Esophagus muscularis mucosa (tissue), 4 donors: Measurements from ENCODE around the gene ZSCAN21. TPM values are rescaled to one million over a fixed set of nuclear protein-coding genes. Genes with fewer than 3 reads are reported as not detected.

ENCODE experiments used
- DNase-seq: peaks from one replicate; pipeline ENCODE4 v3.0.0-alpha.2; 2017; ENCODE audit errors: extremely low spot score
- H3K27ac ChIP-seq, 4 donors: fragments of 200-600 bp; sonication (generic); replicated peaks in 1 of 4; 1 replicate in 3 of 4; 2 replicates in 1 of 4; pipeline ENCODE4 v1.5.1; 2016 to 2019; ENCODE audit warnings: mild to moderate bottlenecking in 1 of 4
- H3K27me3 ChIP-seq, 4 donors: fragments of 200-600 bp; sonication (generic); one replicate each; pipeline versions ENCODE4 v1.5.1 to v1.6.0; 2016 to 2019
- H3K36me3 ChIP-seq, 4 donors: fragments of 200-600 bp; sonication (generic); one replicate each; pipeline ENCODE4 v1.5.1; 2016 to 2019
- H3K4me1 ChIP-seq, 4 donors: fragments of 200-600 bp; sonication (generic); one replicate each; pipeline ENCODE4 v1.5.1; 2016 to 2019
- H3K4me3 ChIP-seq, 4 donors: fragments of 200-600 bp; sonication (generic); 1 replicate in 2 of 4; 2 replicates in 2 of 4; pipeline ENCODE4 v1.5.1; 2016 to 2019; ENCODE audit warnings: mild to moderate bottlenecking in 4 of 4, moderate library complexity in 1 of 4
- H3K9me3 ChIP-seq, 4 donors: fragments of 200-600 bp; sonication (generic); 1 replicate in 3 of 4; 2 replicates in 1 of 4; pipeline ENCODE4 v1.5.1; 2016 to 2019
- CTCF ChIP-seq, 3 experiments: fragments of 200-600 bp in 2 of 3; fragments of 450-650 bp in 1 of 3; sonication (generic) in 2 of 3; IDR thresholded peaks; one replicate each; pipeline ENCODE4 v1.5.1; 2017 to 2019; ENCODE audit warnings: antibody characterized with exemption in 3 of 3, mild to moderate bottlenecking in 2 of 3, moderate library complexity in 1 of 3
- EP300 ChIP-seq: sonication (generic); formaldehyde crosslinking; IDR thresholded peaks from one replicate; pipeline ENCODE4 v1.6.1; 2017; ENCODE audit warnings: antibody characterized with exemption
- POLR2A ChIP-seq: fragments of 450-650 bp; IDR thresholded peaks from one replicate; pipeline ENCODE4 v1.6.1; 2017; ENCODE audit warnings: antibody characterized with exemption, moderate library complexity, mild to moderate bottlenecking, low read depth
- POLR2AphosphoS5 ChIP-seq, 2 donors: sonication (generic); formaldehyde crosslinking; IDR thresholded peaks; one replicate each; pipeline ENCODE4 v1.6.1; 2017; ENCODE audit warnings: antibody characterized with exemption in 2 of 2
- WGBS: methylation state at CpG from one replicate; pipeline ENCODE4 v1.1.5; 2018; 5-methylcytosine and 5-hydroxymethylcytosine counted together
- intact Hi-C: fragments of 100-400 bp; cut with DNase I; formaldehyde crosslinking; loops from one replicate; pipeline ENCODE4 v1.15.1; 2023
- total RNA-seq, 4 donors: library from RNA; depleted of rRNA; stranded (reverse); fragments of >200 nt; gene quantifications; one replicate each; pipeline versions ENCODE4 v1.1.0 to v1.2.1, GENCODE V29; 2016

ZSCAN21 gene
- total RNA-seq, 4 donors from 2014 or later: 12.9 to 18.4 (median 16.1) TPM

GRCh38 chr7:100019908-100020307 is 29.7 kb upstream of the ZSCAN21 start:
- H3K27me3 ChIP-seq: no peaks in the 10 kb centered on the region
- no peaks in the 10 kb centered on the region for H3K9me3 ChIP-seq
- H3K36me3 ChIP-seq: peaks cover 17 to 49% (median 27%) of the 10 kb centered on the region in 4 donors
- no peak for DNase-seq
- H3K4me1 ChIP-seq: peaks cover 35 to 73% (median 65%) of the 10 kb centered on the region in 4 donors
- intact Hi-C loops: loop anchor here (5.0 kb wide), 1 partner anchor 32 kb away; no protein-coding TSS in a partner anchor
- H3K27ac ChIP-seq: peak overlapping the region in 2 of 4 donors; percentile 1 to 32
- no peak overlapping the region for H3K4me3 ChIP-seq
- TF ChIP-seq CTCF (IDR thresholded peaks at IDR 0.05) (no peak), EP300 (no peak), POLR2A (no peak), POLR2AphosphoS5 (IDR thresholded peaks at IDR 0.05) (no peak)
- 87% methylated on average over 7 of the region's 7 CpGs for WGBS

- intact Hi-C loops: no loop called here
- peaks cover 32 to 67% (median 59%) of the 10 kb centered on the region in 4 donors for H3K4me1 ChIP-seq
- no peaks in the 10 kb centered on the region for H3K9me3 ChIP-seq
- DNase-seq: no peak
- TF ChIP-seq CTCF (IDR thresholded peaks at IDR 0.05) (no peak), POLR2AphosphoS5 (IDR thresholded peaks at IDR 0.05) (no peak), POLR2A (no peak), EP300 (no peak)
- no peak overlapping the region for H3K4me3 ChIP-seq
- H3K36me3 ChIP-seq: peaks cover 31 to 63% (median 39%) of the 10 kb centered on the region in 4 donors
- H3K27me3 ChIP-seq: no peaks in the 10 kb centered on the region
- WGBS: 90% methylated on average over 3 of the region's 3 CpGs
- H3K27ac ChIP-seq: peak overlapping the region in 1 of 4 donors; percentile 39
Measured at GRCh38 chr7:100021297-100021696, 28.3 kb upstream of the ZSCAN21 start.

- no peaks in the 10 kb centered on the region for H3K9me3 ChIP-seq
- peaks cover 36 to 76% (median 51%) of the 10 kb centered on the region in 4 donors for H3K36me3 ChIP-seq
- TF ChIP-seq EP300 (no peak), CTCF (IDR thresholded peaks at IDR 0.05) (no peak), POLR2A (no peak), POLR2AphosphoS5 (IDR thresholded peaks at IDR 0.05) (no peak)
- H3K27ac ChIP-seq: no peak overlapping the region
- no peak overlapping the region for H3K4me3 ChIP-seq
- no peaks in the 10 kb centered on the region for H3K27me3 ChIP-seq
- no peak for DNase-seq
- WGBS: 73% methylated on average over 5 of the region's 5 CpGs
- intact Hi-C loops: no loop called here
- H3K4me1 ChIP-seq: peaks cover 21 to 54% (median 46%) of the 10 kb centered on the region in 4 donors
Measured at GRCh38 chr7:100022621-100023020, 27.0 kb upstream of the ZSCAN21 start.

- H3K27me3 ChIP-seq: no peaks in the 10 kb centered on the region
- DNase-seq: no peak
- H3K9me3 ChIP-seq: no peaks in the 10 kb centered on the region
- no peak for TF ChIP-seq POLR2A
- TF ChIP-seq EP300: no peak
- no peak for TF ChIP-seq POLR2AphosphoS5 (IDR thresholded peaks at IDR 0.05)
- no peak for TF ChIP-seq CTCF (IDR thresholded peaks at IDR 0.05)
- H3K4me3 ChIP-seq: no peak overlapping the region
- H3K4me1 ChIP-seq: peaks cover 17 to 45% (median 37%) of the 10 kb centered on the region in 4 donors
- H3K27ac ChIP-seq: no peak overlapping the region
- WGBS: 94% methylated on average over 12 of the region's 12 CpGs
- intact Hi-C loops: no loop called here
- peaks cover 43 to 85% (median 60%) of the 10 kb centered on the region in 4 donors for H3K36me3 ChIP-seq
Measured at GRCh38 chr7:100023526-100023925, 26.0 kb upstream of the ZSCAN21 start.
